ENCODE results near the gene PKP2. TPM values are rescaled to one million over a fixed set of nuclear protein-coding genes. Genes with fewer than 3 reads are reported as not detected.

Gene PKP2
- total and polyA plus RNA-seq, 2 of the 8 experiments (the other 6 are each of a cell fraction or from before 2014, with no cell fraction given) = 9.6 to 44.8 TPM

DNA sequence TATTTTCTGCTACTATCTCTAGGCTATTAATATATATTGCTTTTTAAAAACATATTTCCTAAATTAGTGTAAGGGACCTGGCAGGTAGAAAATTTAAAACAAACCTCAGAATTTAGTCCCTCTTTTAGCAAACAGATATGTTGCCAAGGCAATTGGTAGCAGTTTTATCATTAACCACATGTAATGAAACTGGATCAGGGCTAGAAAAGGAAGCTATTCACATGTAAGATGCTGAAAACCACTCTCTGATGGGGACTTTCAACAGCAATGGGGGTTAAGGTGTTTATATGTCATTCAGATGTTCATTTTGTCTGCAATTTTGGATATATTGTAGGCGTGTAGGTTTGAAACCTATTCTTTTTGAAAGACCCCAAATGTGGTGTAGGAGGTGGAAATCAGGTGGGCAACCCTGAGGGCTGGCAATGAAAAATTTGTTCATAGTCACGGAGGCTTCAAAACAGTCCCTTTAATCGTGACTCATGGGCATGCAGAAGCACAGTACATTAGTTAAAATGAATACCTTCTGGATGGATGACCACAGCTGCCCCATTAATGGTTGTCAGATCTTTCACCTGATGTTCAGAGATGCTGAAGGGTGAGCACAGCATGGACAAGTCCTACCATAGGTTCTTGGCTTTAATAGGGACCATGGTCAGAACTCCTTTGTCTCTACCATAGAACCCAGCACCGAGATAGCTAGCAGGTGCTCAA lies 5.9 kb upstream of the PKP2 start:
- Histone ChIP-seq H3K23me2 (ENCODE audit: low read depth, low read length) (peaks cover 2% of the 10 kb centered on the region; the same call in 1 of the 2 replicates), H2BK120ac (replicated peaks; ENCODE audit: low read depth, low read length) (no peak overlapping the region), H3K23ac (ENCODE audit: insufficient read length) (no peak overlapping the region), H4K5ac (ENCODE audit: insufficient read length, low read depth, low read length) (no peak overlapping the region), H3K79me1 (ENCODE audit: low read depth, low read length) (no peaks in the 10 kb centered on the region), H3K27me3 (replicated peaks in 1 of 4; ENCODE audit: control insufficient read depth in 3 of 4, extremely low read depth in 1 of 4, insufficient read depth in 3 of 4, low read length in 3 of 4) (no peaks in the 10 kb centered on the region), H2BK5ac (ENCODE audit: low read depth, low read length) (no peak overlapping the region), H3K36me3 (ENCODE audit: control insufficient read depth in 2 of 4, insufficient read depth in 4 of 4, low read length in 3 of 4) (no peaks in the 10 kb centered on the region), H3K4me1 (replicated peaks in 1 of 4; ENCODE audit: control insufficient read depth in 3 of 4, insufficient read depth in 4 of 4, low read length in 3 of 4) (peaks cover 0 to 3% (median 1%) of the 10 kb centered on the region in 4 experiments; a peak in 3 of 7 replicates), H3K56ac (replicated peaks; ENCODE audit: insufficient read length, low read depth, low read length) (no peak overlapping the region), H3K4me3 (ENCODE audit: extremely low read depth in 1 of 4, insufficient read depth in 2 of 4, low read depth in 3 of 4, low read length in 4 of 4) (no peak overlapping the region), H3K18ac (ENCODE audit: extremely low read depth, low read length) (no peak overlapping the region), H2BK15ac (ENCODE audit: low read length) (no peak overlapping the region), H4K20me1 (replicated peaks in 1 of 2; ENCODE audit: control insufficient read depth in 1 of 2, insufficient read depth in 2 of 2, low read length in 2 of 2) (no peaks in the 10 kb centered on the region), H2BK12ac (ENCODE audit: low read depth, low read length) (no peak overlapping the region), H3K14ac (ENCODE audit: insufficient read length) (no peak overlapping the region), H3K4me2 (ENCODE audit: insufficient read depth in 1 of 2, low read depth in 2 of 2, low read length in 2 of 2) (no peak overlapping the region), H2AFZ (ENCODE audit: low read length) (no peak overlapping the region), H3K9ac (replicated peaks in 1 of 4; ENCODE audit: extremely low read depth in 1 of 4, low read depth in 3 of 4, low read length in 3 of 4) (no peak overlapping the region; a peak in 1 of 7 replicates), H3K27ac (ENCODE audit: low read depth, low read length) (no peak overlapping the region), H3K9me3 (ENCODE audit: insufficient read depth in 2 of 2, low read depth in 1 of 2, low read length in 1 of 2) (no peaks in the 10 kb centered on the region), H2BK20ac (ENCODE audit: low read length) (no peak overlapping the region), H4K91ac (replicated peaks; ENCODE audit: insufficient read length, low read length) (no peak overlapping the region), H3K4ac (replicated peaks; ENCODE audit: insufficient read length, low read depth, low read length) (no peak overlapping the region), H3K79me2 (ENCODE audit: control insufficient read depth in 1 of 2, insufficient read depth in 2 of 2, low read length in 2 of 2) (no peaks in the 10 kb centered on the region), H2AK5ac (ENCODE audit: low read depth, low read length) (no peak overlapping the region), H4K8ac (ENCODE audit: extremely low read depth, insufficient read depth, low read length) (no peak overlapping the region)
- 86% methylated on average over 4 of the region's 4 CpGs; no CpG with 5 or more reads in 1 of the 2 experiments for WGBS, 2 experiments (ENCODE audit: extremely low coverage in 1 of 2, insufficient coverage in 1 of 2, insufficient read length in 1 of 2, insufficient replicate concordance in 2 of 2, low coverage in 1 of 2, low lambda C conversion rate in 2 of 2, missing lambda C conversion rate in 1 of 2)
- FAIRE-seq (no peak), DNase-seq (ENCODE audit: low read depth in 1 of 2, low spot score in 2 of 2) (no peak)
- POLR2A ChIA-PET (ENCODE audit: partially characterized antibody) = no interaction called here
- CTCF ChIA-PET (ENCODE audit: partially characterized antibody) = interaction anchor here (1.0 to 1.1 kb wide), 2 partner anchors 55 to 146 kb away, joined by 3 read pairs; no protein-coding TSS in a partner anchor
- TF ChIP-seq CREB1 (IDR thresholded peaks at IDR 0.05) (no peak), FOSL1 (IDR thresholded peaks at IDR 0.05; ENCODE audit: insufficient read depth, low read depth, low read length) (no peak), GABPA (IDR thresholded peaks at IDR 0.05; ENCODE audit: borderline replicate concordance, insufficient read depth, low read length) (no peak), RXRA (IDR thresholded peaks at IDR 0.05; ENCODE audit: insufficient read depth, low read depth, low read length) (no peak), SP2 (IDR thresholded peaks at IDR 0.05; ENCODE audit: low read length) (no peak), HDAC2 (IDR thresholded peaks at IDR 0.05; ENCODE audit: borderline replicate concordance in 1 of 2, low read depth in 2 of 2, low read length in 2 of 2) (no peak), POLR2AphosphoS5 (IDR thresholded peaks at IDR 0.05; ENCODE audit: low read depth, low read length) (no peak), TAF7 (optimal IDR thresholded peaks at IDR 0.05; ENCODE audit: borderline replicate concordance, low read depth, low read length) (no peak), SRF (IDR thresholded peaks at IDR 0.05; ENCODE audit: low read depth, low read length) (no peak), SIRT6 (IDR thresholded peaks at IDR 0.05; ENCODE audit: low read length) (no peak), BACH1 (IDR thresholded peaks at IDR 0.05; ENCODE audit: low read length) (no peak), SP1 (IDR thresholded peaks at IDR 0.05; ENCODE audit: low read depth, low read length) (no peak), POLR2A (IDR thresholded peaks at IDR 0.05; ENCODE audit: control extremely low read depth in 1 of 2, low read depth in 2 of 2, low read length in 2 of 2) (no peak), BCL11A (IDR thresholded peaks at IDR 0.05; ENCODE audit: low read depth in 2 of 2, low read length in 2 of 2) (no peak), TBP (IDR thresholded peaks at IDR 0.05; ENCODE audit: low read depth, low read length) (no peak)
